OCI-LY7 (cell line): ENCODE results near the gene SIM1.

Experiments
- CTCF ChIP-seq: fragments of 200-600 bp; sonication (generic); conservative IDR thresholded peaks from 2 replicates; pipeline ENCODE4 v1.5.1; 2014; ENCODE audit warnings: mild to moderate bottlenecking, antibody characterized with exemption, low read length, moderate library complexity, mixed read lengths
- EZH2phosphoT487 ChIP-seq: fragments of 200-600 bp; sonication (generic); IDR thresholded peaks from 2 replicates; pipeline ENCODE4 v1.6.1; 2018; ENCODE audit warnings: low read depth, borderline replicate concordance, mild to moderate bottlenecking, mixed run types, antibody characterized with exemption, low read length, moderate library complexity, mixed read lengths

GRCh38 chr6:100445512-100445911 lies 19.2 kb downstream of the SIM1 start:
- TF ChIP-seq CTCF (no peak), EZH2phosphoT487 (no peak)
